ENCODE data around the gene VASN.

DNA sequence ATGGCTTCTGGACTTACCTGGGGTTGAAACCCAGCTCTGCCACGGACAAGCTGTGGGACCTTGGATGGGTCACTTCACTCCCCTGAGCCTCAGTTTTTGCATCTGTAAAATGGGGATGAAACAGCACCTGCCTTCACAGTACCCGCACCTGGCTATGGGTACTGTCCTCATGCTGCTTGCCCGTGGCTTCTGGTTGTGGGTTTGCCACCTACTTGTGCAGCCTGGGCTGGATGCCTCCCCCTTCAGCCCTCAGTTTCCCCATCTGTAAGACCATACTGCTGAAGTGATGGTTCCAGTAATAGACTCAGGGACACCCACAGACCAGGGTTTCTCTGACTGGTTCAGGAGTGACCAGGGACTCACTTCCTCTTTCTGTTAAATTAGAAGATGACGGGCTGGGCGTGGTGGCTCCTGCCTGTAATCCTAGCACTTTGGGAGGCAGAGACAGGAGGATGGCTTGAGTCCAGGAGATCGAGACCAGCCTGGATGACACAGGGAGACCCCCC, 46.3 kb upstream of the VASN start:
- TF ChIP-seq ZNF274 (IDR thresholded peaks at IDR 0.05; ENCODE audit: low read depth, low read length) (no peak), YY1 (IDR thresholded peaks at IDR 0.05; ENCODE audit: insufficient read depth, insufficient read length) (no peak)
